SH-SY5Y (cell line): Measurements from ENCODE around the gene PFDN1.

ENCODE experiments used
- GATA2 ChIP-seq: IDR thresholded peaks from 2 replicates; pipeline ENCODE4 v1.6.1; 2011; ENCODE audit warnings: mild to moderate bottlenecking, low read depth, low read length
- GATA3 ChIP-seq: IDR thresholded peaks from 2 replicates; pipeline ENCODE4 v1.6.1; 2011; ENCODE audit warnings: low read depth, mild to moderate bottlenecking, low read length, moderate library complexity

Gene PFDN1

DNA sequence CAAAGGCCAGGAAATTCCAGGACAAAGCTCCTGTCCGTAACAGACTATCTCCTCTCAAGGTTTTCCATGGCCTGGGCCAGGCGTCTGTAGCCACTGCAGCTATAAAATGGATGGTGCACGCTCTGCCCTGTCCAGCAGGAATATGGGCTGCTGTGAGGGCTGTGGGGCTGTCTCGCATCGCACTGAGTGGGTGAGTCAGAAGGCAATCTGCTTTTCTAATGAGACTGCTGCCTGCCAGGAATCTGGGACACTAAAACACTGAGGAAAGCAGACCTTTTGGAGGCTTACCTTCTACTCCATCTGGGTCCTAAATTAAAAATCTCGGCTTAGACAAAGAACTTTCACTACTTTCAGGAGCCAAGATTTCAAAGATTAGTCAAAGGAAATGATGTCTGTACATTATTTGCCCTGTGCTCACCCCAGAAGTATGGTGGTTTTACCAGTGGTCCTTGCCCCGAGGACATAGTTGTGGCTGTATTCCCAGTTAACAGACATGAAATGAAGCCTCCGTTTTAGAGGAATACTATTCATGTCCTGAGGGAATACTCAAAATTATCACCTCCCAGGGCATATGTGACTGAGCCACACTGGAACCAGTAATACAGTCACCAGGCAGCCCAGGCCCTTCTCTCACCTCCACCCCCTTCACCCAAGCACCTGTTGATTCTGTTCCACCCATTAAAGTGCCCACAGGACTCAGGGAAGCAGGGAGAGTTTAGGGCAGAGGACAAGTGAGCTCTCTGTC, 56.4 kb downstream of the PFDN1 start:
- TF ChIP-seq GATA3 (no peak), GATA2 (no peak)

DNA sequence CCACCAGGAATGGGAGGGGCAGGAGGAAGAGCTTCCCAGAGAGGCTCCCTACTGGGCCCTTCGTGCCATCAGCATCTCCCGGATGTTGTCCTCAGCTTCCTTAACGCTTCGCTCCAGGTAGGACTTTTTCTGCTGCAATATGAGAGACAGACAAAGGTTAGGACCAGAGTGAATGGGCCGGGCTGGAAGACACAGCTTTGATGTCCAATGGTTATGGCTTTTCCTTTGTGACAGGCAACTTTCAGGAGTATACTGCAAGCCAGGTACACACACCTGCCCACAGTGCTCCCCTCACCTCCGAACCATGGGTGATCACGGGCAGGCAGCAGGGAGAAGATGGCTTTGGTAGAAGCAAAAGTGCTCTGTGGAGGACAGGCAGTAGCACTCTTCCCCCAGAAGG, 57.0 kb downstream of the PFDN1 start:
- TF ChIP-seq GATA2: no peak
- no peak for TF ChIP-seq GATA3

GRCh38 chr5:140245341-140245740, 57.6 kb downstream of the PFDN1 start:
- TF ChIP-seq GATA2 (no peak), GATA3 (no peak)

DNA sequence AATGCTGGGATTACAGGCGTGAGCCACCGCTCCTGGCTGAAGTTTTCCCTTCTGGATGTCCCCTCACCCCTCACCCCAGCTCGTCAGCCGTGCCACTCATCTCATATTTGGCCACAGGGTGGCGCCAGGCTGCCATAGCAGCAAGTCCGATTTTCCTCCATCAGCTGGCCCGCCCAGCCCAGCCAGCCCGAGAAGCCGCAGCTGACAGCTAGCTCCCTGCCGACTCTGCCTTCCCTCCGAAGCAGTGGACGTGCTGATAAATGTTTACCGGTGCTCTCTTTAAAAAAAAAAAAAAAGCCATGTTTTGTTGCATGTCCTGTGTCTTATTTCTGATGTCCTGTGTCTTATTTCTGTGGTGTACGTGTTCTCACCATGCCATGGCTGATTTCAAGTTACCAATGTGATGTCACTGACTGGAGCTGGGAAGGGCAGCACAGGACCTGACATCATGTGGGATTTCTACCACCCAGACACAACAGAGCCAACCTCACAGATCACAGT, 58.3 kb downstream of the PFDN1 start:
- TF ChIP-seq GATA3 (no peak), GATA2 (no peak)

GRCh38 chr5:140243706-140244250, 59.1 kb downstream of the PFDN1 start:
- no peak for TF ChIP-seq GATA2
- TF ChIP-seq GATA3: no peak

- TF ChIP-seq GATA3 (no peak), GATA2 (no peak)
Measured at GRCh38 chr5:140242890-140243585, 59.9 kb downstream of the PFDN1 start.

DNA sequence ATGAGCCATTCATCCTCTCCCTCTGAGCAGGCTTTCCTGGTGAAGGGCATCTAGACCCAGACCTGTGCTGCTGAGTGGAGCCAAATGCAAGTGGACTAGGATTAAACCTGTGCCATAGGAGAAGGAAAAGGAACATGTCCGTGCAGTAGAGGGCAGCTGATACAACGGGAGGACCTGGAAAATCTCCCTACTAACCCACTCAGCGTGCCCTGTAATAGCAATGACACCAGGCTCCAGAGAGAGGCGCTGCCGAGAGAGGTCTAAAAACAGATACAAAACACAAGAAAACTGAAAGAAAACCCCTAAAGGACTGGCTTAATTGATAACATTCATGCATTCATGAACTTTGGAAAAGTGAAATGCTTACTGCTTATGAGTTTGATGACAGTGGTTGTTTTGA, 60.8 kb downstream of the PFDN1 start:
- TF ChIP-seq GATA2: no peak
- TF ChIP-seq GATA3: no peak

- TF ChIP-seq GATA2: no peak
- no peak for TF ChIP-seq GATA3
Measured at GRCh38 chr5:140240987-140241706, 61.8 kb downstream of the PFDN1 start.

- TF ChIP-seq GATA2: no peak
- TF ChIP-seq GATA3: no peak
Measured at GRCh38 chr5:140239939-140240700, 62.8 kb downstream of the PFDN1 start.

GRCh38 chr5:140239461-140239860, 63.4 kb downstream of the PFDN1 start:
- no peak for TF ChIP-seq GATA3
- TF ChIP-seq GATA2: no peak

DNA sequence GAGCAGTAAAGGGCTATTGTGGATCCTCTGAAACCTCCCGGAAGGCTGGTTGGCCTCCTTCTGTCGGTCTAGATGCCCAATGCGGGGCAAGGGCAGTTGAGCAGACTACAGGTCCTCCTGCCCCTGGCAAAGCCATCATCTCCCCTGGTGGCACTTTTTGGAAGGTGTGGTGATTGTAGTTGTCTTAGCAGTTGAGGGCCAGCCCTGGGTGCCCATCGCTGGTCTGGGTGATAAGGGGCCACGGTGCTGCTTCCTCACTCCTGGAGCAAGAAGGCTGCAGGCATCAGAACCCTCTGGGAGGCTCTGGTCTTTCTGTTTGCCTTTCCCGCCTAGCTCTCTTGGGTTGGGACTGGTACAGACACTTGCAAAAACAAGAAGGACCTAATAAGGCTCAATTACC, 64.1 kb downstream of the PFDN1 start:
- TF ChIP-seq GATA2: no peak
- no peak for TF ChIP-seq GATA3

DNA sequence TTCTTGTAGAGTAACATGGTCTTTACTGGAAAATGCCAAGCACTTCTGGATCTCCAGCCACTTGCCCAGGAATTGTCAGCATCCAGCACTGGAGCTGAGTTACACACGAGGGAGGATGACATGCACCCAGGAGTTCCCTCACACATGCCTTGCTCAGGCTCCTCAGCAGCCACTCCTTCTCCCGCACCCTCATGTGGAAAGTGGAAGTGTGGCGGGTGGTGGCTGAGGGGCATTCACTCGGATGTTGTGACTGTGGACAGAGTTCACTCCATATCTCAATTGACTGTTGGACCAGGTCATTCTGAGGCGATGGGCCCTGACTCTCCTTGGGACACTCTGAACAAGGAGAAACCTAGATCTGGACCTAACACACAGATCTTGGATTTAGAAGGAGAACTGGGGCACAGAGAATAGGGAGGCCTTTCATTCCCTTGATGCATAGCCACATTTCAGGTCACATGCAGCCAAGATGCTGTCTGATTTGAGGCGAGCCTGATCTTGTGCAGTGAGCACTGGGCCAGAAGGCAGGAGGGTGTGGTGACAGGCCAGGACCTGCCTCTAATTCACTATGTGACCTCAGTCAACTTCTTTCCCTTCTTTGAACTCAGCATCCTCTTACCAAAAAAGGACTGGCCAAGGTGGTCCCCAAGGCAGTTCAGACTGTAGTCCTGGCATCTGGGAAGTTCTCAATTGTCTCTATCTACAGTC, 65.9 kb downstream of the PFDN1 start:
- TF ChIP-seq GATA3 (no peak), GATA2 (no peak)
